ENCODE measurements around the gene MGLL.

The MGLL gene

GRCh38 chr3:127732303-127732702 is 90.0 kb downstream of the MGLL start:
- Histone ChIP-seq H2AFZ (ENCODE audit: low read length, unreplicated experiment) (no peak overlapping the region), H3K36me3 (ENCODE audit: insufficient read depth, low read length) (no peaks in the 10 kb centered on the region), H3K4me1 (ENCODE audit: control insufficient read depth, insufficient read depth, low read length, unreplicated experiment) (peaks cover 35% of the 10 kb centered on the region), H3K79me2 (ENCODE audit: control insufficient read depth, insufficient read depth, low read length, unreplicated experiment) (peaks cover 8% of the 10 kb centered on the region), H3K27ac (ENCODE audit: low read depth, low read length) (no peak overlapping the region), H3K27me3 (ENCODE audit: insufficient read depth, low read length) (no peaks in the 10 kb centered on the region), H3K4me3 (ENCODE audit: low read depth, low read length) (no peak overlapping the region)

- H2AFZ ChIP-seq (ENCODE audit: low read length, unreplicated experiment), result no peak overlapping the region
Observed at GRCh38 chr3:127731546-127732289, 90.6 kb downstream of the MGLL start.

GRCh38 chr3:127730666-127731295 is 91.5 kb downstream of the MGLL start:
- H3K27ac ChIP-seq (ENCODE audit: low read depth, low read length), result no peak overlapping the region
- peaks cover 8% of the 10 kb centered on the region for H3K79me2 ChIP-seq (ENCODE audit: control insufficient read depth, insufficient read depth, low read length, unreplicated experiment)
- no peaks in the 10 kb centered on the region for H3K27me3 ChIP-seq (ENCODE audit: insufficient read depth, low read length)
- no peak overlapping the region for H3K4me3 ChIP-seq (ENCODE audit: low read depth, low read length)
- H3K4me1 ChIP-seq (ENCODE audit: control insufficient read depth, insufficient read depth, low read length, unreplicated experiment), result peaks cover 19% of the 10 kb centered on the region
- H3K36me3 ChIP-seq (ENCODE audit: insufficient read depth, low read length), result no peaks in the 10 kb centered on the region
- no peak overlapping the region for H2AFZ ChIP-seq (ENCODE audit: low read length, unreplicated experiment)

More at GRCh38 chr3:127731546-127732289, 90.6 kb downstream of the MGLL start:
- peaks cover 29% of the 10 kb centered on the region for H3K4me1 ChIP-seq (ENCODE audit: control insufficient read depth, insufficient read depth, low read length, unreplicated experiment)
- peaks cover 8% of the 10 kb centered on the region for H3K79me2 ChIP-seq (ENCODE audit: control insufficient read depth, insufficient read depth, low read length, unreplicated experiment)
- no peak overlapping the region for H3K27ac ChIP-seq (ENCODE audit: low read depth, low read length)
- H3K27me3 ChIP-seq (ENCODE audit: insufficient read depth, low read length), result no peaks in the 10 kb centered on the region
- H3K4me3 ChIP-seq (ENCODE audit: low read depth, low read length), result no peak overlapping the region
- H3K36me3 ChIP-seq (ENCODE audit: insufficient read depth, low read length), result no peaks in the 10 kb centered on the region

- H3K27ac ChIP-seq (ENCODE audit: low read depth, low read length), result no peak overlapping the region
- no peaks in the 10 kb centered on the region for H3K36me3 ChIP-seq (ENCODE audit: insufficient read depth, low read length)
- H2AFZ ChIP-seq (ENCODE audit: low read length, unreplicated experiment), result no peak overlapping the region
- peaks cover 5% of the 10 kb centered on the region for H3K79me2 ChIP-seq (ENCODE audit: control insufficient read depth, insufficient read depth, low read length, unreplicated experiment)
- no peaks in the 10 kb centered on the region for H3K27me3 ChIP-seq (ENCODE audit: insufficient read depth, low read length)
- H3K4me3 ChIP-seq (ENCODE audit: low read depth, low read length), result no peak overlapping the region
- peaks cover 13% of the 10 kb centered on the region for H3K4me1 ChIP-seq (ENCODE audit: control insufficient read depth, insufficient read depth, low read length, unreplicated experiment)
Observed at GRCh38 chr3:127730171-127730570, 92.1 kb downstream of the MGLL start.

- Histone ChIP-seq H2AFZ (ENCODE audit: low read length, unreplicated experiment) (no peak overlapping the region), H3K4me1 (ENCODE audit: control insufficient read depth, insufficient read depth, low read length, unreplicated experiment) (peaks cover 9% of the 10 kb centered on the region), H3K27me3 (ENCODE audit: insufficient read depth, low read length) (no peaks in the 10 kb centered on the region), H3K4me3 (ENCODE audit: low read depth, low read length) (no peak overlapping the region), H3K36me3 (ENCODE audit: insufficient read depth, low read length) (no peaks in the 10 kb centered on the region), H3K79me2 (ENCODE audit: control insufficient read depth, insufficient read depth, low read length, unreplicated experiment) (peaks cover 5% of the 10 kb centered on the region), H3K27ac (ENCODE audit: low read depth, low read length) (no peak overlapping the region)
Observed at GRCh38 chr3:127729556-127730056, 92.7 kb downstream of the MGLL start.

GRCh38 chr3:127728417-127729015 is 93.8 kb downstream of the MGLL start:
- Histone ChIP-seq H2AFZ (ENCODE audit: low read length, unreplicated experiment) (no peak overlapping the region), H3K4me1 (ENCODE audit: control insufficient read depth, insufficient read depth, low read length, unreplicated experiment) (no peaks in the 10 kb centered on the region), H3K27ac (ENCODE audit: low read depth, low read length) (no peak overlapping the region), H3K36me3 (ENCODE audit: insufficient read depth, low read length) (no peaks in the 10 kb centered on the region), H3K27me3 (ENCODE audit: insufficient read depth, low read length) (no peaks in the 10 kb centered on the region), H3K79me2 (ENCODE audit: control insufficient read depth, insufficient read depth, low read length, unreplicated experiment) (peaks cover 4% of the 10 kb centered on the region), H3K4me3 (ENCODE audit: low read depth, low read length) (no peak overlapping the region)

- Histone ChIP-seq H3K79me2 (ENCODE audit: control insufficient read depth, insufficient read depth, low read length, unreplicated experiment) (no peaks in the 10 kb centered on the region), H2AFZ (ENCODE audit: low read length, unreplicated experiment) (no peak overlapping the region), H3K36me3 (ENCODE audit: insufficient read depth, low read length) (no peaks in the 10 kb centered on the region), H3K27me3 (ENCODE audit: insufficient read depth, low read length) (no peaks in the 10 kb centered on the region), H3K4me3 (ENCODE audit: low read depth, low read length) (no peak overlapping the region), H3K27ac (ENCODE audit: low read depth, low read length) (no peak overlapping the region), H3K4me1 (ENCODE audit: control insufficient read depth, insufficient read depth, low read length, unreplicated experiment) (no peaks in the 10 kb centered on the region)
Observed at GRCh38 chr3:127726894-127727293, 95.4 kb downstream of the MGLL start.

GRCh38 chr3:127723011-127723567 is 99.2 kb downstream of the MGLL start:
- no peaks in the 10 kb centered on the region for H3K4me1 ChIP-seq (ENCODE audit: control insufficient read depth, insufficient read depth, low read length, unreplicated experiment)
- H3K4me3 ChIP-seq (ENCODE audit: low read depth, low read length), result no peak overlapping the region
- no peak overlapping the region for H3K27ac ChIP-seq (ENCODE audit: low read depth, low read length)
- no peaks in the 10 kb centered on the region for H3K36me3 ChIP-seq (ENCODE audit: insufficient read depth, low read length)
- no peak overlapping the region for H2AFZ ChIP-seq (ENCODE audit: low read length, unreplicated experiment)
- no peaks in the 10 kb centered on the region for H3K79me2 ChIP-seq (ENCODE audit: control insufficient read depth, insufficient read depth, low read length, unreplicated experiment)
- no peaks in the 10 kb centered on the region for H3K27me3 ChIP-seq (ENCODE audit: insufficient read depth, low read length)

GRCh38 chr3:127722091-127722784 is 100.1 kb downstream of the MGLL start:
- no peaks in the 10 kb centered on the region for H3K4me1 ChIP-seq (ENCODE audit: control insufficient read depth, insufficient read depth, low read length, unreplicated experiment)
- no peaks in the 10 kb centered on the region for H3K79me2 ChIP-seq (ENCODE audit: control insufficient read depth, insufficient read depth, low read length, unreplicated experiment)
- H3K36me3 ChIP-seq (ENCODE audit: insufficient read depth, low read length), result no peaks in the 10 kb centered on the region
- no peak overlapping the region for H3K27ac ChIP-seq (ENCODE audit: low read depth, low read length)
- H2AFZ ChIP-seq (ENCODE audit: low read length, unreplicated experiment), result no peak overlapping the region
- no peaks in the 10 kb centered on the region for H3K27me3 ChIP-seq (ENCODE audit: insufficient read depth, low read length)
- no peak overlapping the region for H3K4me3 ChIP-seq (ENCODE audit: low read depth, low read length)

Data from ACC112 (cell line).